Measurements from ENCODE around the gene EFNA5. TPM values are rescaled to one million over a fixed set of nuclear protein-coding genes. Genes with fewer than 3 reads are reported as not detected.

Gene EFNA5
- total RNA-seq, 5 donors from 2014 or later (not counting 1 experiment from before 2014, with no cell fraction given), result 0.06 to 2.6 (median 0.21) TPM; not detected in 1

GRCh38 chr5:107516452-107517184 is 154.1 kb downstream of the EFNA5 start:
- no CpG with 5 or more reads among the region's 3 CpGs for WGBS (ENCODE audit: insufficient coverage)
- ChIA-PET POLR2A (no interaction called here), CTCF (no interaction called here)
- no peaks in the 10 kb centered on the region for H3K36me3 Mint-ChIP-seq
- no peak for ATAC-seq (replicated peaks in 1 of 4)
- Histone ChIP-seq H3K4me1 (ENCODE audit: control insufficient read depth in 1 of 2, extremely low read depth in 1 of 2, insufficient read depth in 2 of 2, low read length in 2 of 2) (peaks cover 0 to 2% of the 10 kb centered on the region in 2 experiments), H3K27ac (ENCODE audit: low read length) (no peak overlapping the region), H3K9me3 (no peaks in the 10 kb centered on the region), H3K4me3 (ENCODE audit: control insufficient read depth in 1 of 2, extremely low read depth in 1 of 2, low read length in 1 of 2) (no peak overlapping the region), H3K27me3 (replicated peaks in 1 of 2; ENCODE audit: control insufficient read depth in 2 of 2, extremely low read depth in 1 of 2, insufficient read depth in 2 of 2, low read length in 1 of 2) (no peaks in the 10 kb centered on the region), H3K36me3 (ENCODE audit: control insufficient read depth in 2 of 2, extremely low read depth in 1 of 2, insufficient read depth in 1 of 2, low read length in 1 of 2) (no peaks in the 10 kb centered on the region)
- H3K27me3 Mint-ChIP-seq, result peaks cover 3 to 8% of the 10 kb centered on the region in 2 donors
- H3K9me3 Mint-ChIP-seq, result no peaks in the 10 kb centered on the region
- no peak overlapping the region for H3K27ac Mint-ChIP-seq
- no peak for DNase-seq
- no peaks in the 10 kb centered on the region for H3K4me1 Mint-ChIP-seq
- H3K4me3 Mint-ChIP-seq, result no peak overlapping the region

- POLR2A ChIA-PET, result no interaction called here
- CTCF ChIA-PET, result no interaction called here
These were observed 155.1 kb downstream of the EFNA5 start for GRCh38 chr5:107515521-107516080.

GRCh38 chr5:107514305-107514704 is 156.4 kb downstream of the EFNA5 start:
- no CpG with 5 or more reads among the region's 2 CpGs for WGBS (ENCODE audit: insufficient coverage)
- Histone ChIP-seq H3K9me3 (no peaks in the 10 kb centered on the region), H3K27me3 (replicated peaks in 1 of 2; ENCODE audit: control insufficient read depth in 2 of 2, extremely low read depth in 1 of 2, insufficient read depth in 2 of 2, low read length in 1 of 2) (no peaks in the 10 kb centered on the region), H3K36me3 (ENCODE audit: control insufficient read depth in 2 of 2, extremely low read depth in 1 of 2, insufficient read depth in 1 of 2, low read length in 1 of 2) (no peaks in the 10 kb centered on the region), H3K4me1 (ENCODE audit: control insufficient read depth in 1 of 2, extremely low read depth in 1 of 2, insufficient read depth in 2 of 2, low read length in 2 of 2) (no peaks in the 10 kb centered on the region), H3K27ac (ENCODE audit: low read length) (no peak overlapping the region), H3K4me3 (ENCODE audit: control insufficient read depth in 1 of 2, extremely low read depth in 1 of 2, low read length in 1 of 2) (no peak overlapping the region)
- no peaks in the 10 kb centered on the region for H3K9me3 Mint-ChIP-seq
- no peak for ATAC-seq (replicated peaks in 1 of 4)
- H3K4me3 Mint-ChIP-seq, result no peak overlapping the region
- H3K27ac Mint-ChIP-seq, result no peak overlapping the region
- CTCF ChIA-PET, result interaction anchor here in 1 of 2 donors (1.0 kb wide), 1 partner anchor 11 kb away, joined by 3 read pairs; no protein-coding TSS in a partner anchor
- POLR2A ChIA-PET, result no interaction called here
- H3K36me3 Mint-ChIP-seq, result no peaks in the 10 kb centered on the region
- peaks cover 3 to 8% of the 10 kb centered on the region in 2 donors for H3K27me3 Mint-ChIP-seq
- DNase-seq, result no peak
- no peaks in the 10 kb centered on the region for H3K4me1 Mint-ChIP-seq

More at GRCh38 chr5:107515521-107516080, 155.1 kb downstream of the EFNA5 start:
- WGBS (ENCODE audit: insufficient coverage), result 88% methylated on average over 6 of the region's 7 CpGs
- H3K36me3 Mint-ChIP-seq, result no peaks in the 10 kb centered on the region
- no peak overlapping the region for H3K27ac Mint-ChIP-seq
- no peak overlapping the region for H3K4me3 Mint-ChIP-seq
- H3K36me3 ChIP-seq (ENCODE audit: control insufficient read depth in 2 of 2, extremely low read depth in 1 of 2, insufficient read depth in 1 of 2, low read length in 1 of 2), result no peaks in the 10 kb centered on the region
- H3K4me3 ChIP-seq (ENCODE audit: control insufficient read depth in 1 of 2, extremely low read depth in 1 of 2, low read length in 1 of 2), result no peak overlapping the region
- H3K4me1 ChIP-seq (ENCODE audit: control insufficient read depth in 1 of 2, extremely low read depth in 1 of 2, insufficient read depth in 2 of 2, low read length in 2 of 2), result peaks cover 0 to 2% of the 10 kb centered on the region in 2 experiments
- no peaks in the 10 kb centered on the region for H3K27me3 ChIP-seq (replicated peaks in 1 of 2; ENCODE audit: control insufficient read depth in 2 of 2, extremely low read depth in 1 of 2, insufficient read depth in 2 of 2, low read length in 1 of 2)
- no peak overlapping the region for H3K27ac ChIP-seq (ENCODE audit: low read length)
- H3K9me3 ChIP-seq, result no peaks in the 10 kb centered on the region
- H3K9me3 Mint-ChIP-seq, result no peaks in the 10 kb centered on the region
- H3K4me1 Mint-ChIP-seq, result no peaks in the 10 kb centered on the region
- ATAC-seq (replicated peaks in 1 of 4), result no peak
- H3K27me3 Mint-ChIP-seq, result peaks cover 3 to 8% of the 10 kb centered on the region in 2 donors
- no peak for DNase-seq

GRCh38 chr5:107513337-107514085 is 157.2 kb downstream of the EFNA5 start:
- H3K4me1 Mint-ChIP-seq, result no peaks in the 10 kb centered on the region
- CTCF ChIA-PET, result interaction anchor here in 1 of 2 donors (1.0 kb wide), 1 partner anchor 11 kb away, joined by 3 read pairs; no protein-coding TSS in a partner anchor

GRCh38 chr5:107512029-107512428 is 158.7 kb downstream of the EFNA5 start:
- Mint-ChIP-seq H3K27me3 (peaks cover 3 to 8% of the 10 kb centered on the region in 2 donors), H3K4me1 (no peaks in the 10 kb centered on the region), H3K36me3 (no peaks in the 10 kb centered on the region), H3K4me3 (no peak overlapping the region), H3K27ac (no peak overlapping the region), H3K9me3 (no peaks in the 10 kb centered on the region)
- Histone ChIP-seq H3K36me3 (ENCODE audit: control insufficient read depth in 2 of 2, extremely low read depth in 1 of 2, insufficient read depth in 1 of 2, low read length in 1 of 2) (no peaks in the 10 kb centered on the region), H3K4me1 (ENCODE audit: control insufficient read depth in 1 of 2, extremely low read depth in 1 of 2, insufficient read depth in 2 of 2, low read length in 2 of 2) (no peaks in the 10 kb centered on the region), H3K27ac (ENCODE audit: low read length) (no peak overlapping the region), H3K27me3 (replicated peaks in 1 of 2; ENCODE audit: control insufficient read depth in 2 of 2, extremely low read depth in 1 of 2, insufficient read depth in 2 of 2, low read length in 1 of 2) (no peaks in the 10 kb centered on the region), H3K9me3 (no peaks in the 10 kb centered on the region), H3K4me3 (ENCODE audit: control insufficient read depth in 1 of 2, extremely low read depth in 1 of 2, low read length in 1 of 2) (no peak overlapping the region)
- ATAC-seq (replicated peaks in 1 of 4), result no peak
- 80% methylated on average over 1 of the region's 3 CpGs for WGBS (ENCODE audit: insufficient coverage)
- ChIA-PET POLR2A (no interaction called here), CTCF (no interaction called here)
- no peak for DNase-seq

More at GRCh38 chr5:107513337-107514085, 157.2 kb downstream of the EFNA5 start:
- H3K27me3 Mint-ChIP-seq, result peaks cover 3 to 8% of the 10 kb centered on the region in 2 donors
- Histone ChIP-seq H3K36me3 (ENCODE audit: control insufficient read depth in 2 of 2, extremely low read depth in 1 of 2, insufficient read depth in 1 of 2, low read length in 1 of 2) (no peaks in the 10 kb centered on the region), H3K4me3 (ENCODE audit: control insufficient read depth in 1 of 2, extremely low read depth in 1 of 2, low read length in 1 of 2) (no peak overlapping the region), H3K4me1 (ENCODE audit: control insufficient read depth in 1 of 2, extremely low read depth in 1 of 2, insufficient read depth in 2 of 2, low read length in 2 of 2) (no peaks in the 10 kb centered on the region), H3K27me3 (replicated peaks in 1 of 2; ENCODE audit: control insufficient read depth in 2 of 2, extremely low read depth in 1 of 2, insufficient read depth in 2 of 2, low read length in 1 of 2) (no peaks in the 10 kb centered on the region), H3K9me3 (no peaks in the 10 kb centered on the region), H3K27ac (ENCODE audit: low read length) (no peak overlapping the region)
- no peaks in the 10 kb centered on the region for H3K9me3 Mint-ChIP-seq
- DNase-seq, result no peak
- no peak overlapping the region for H3K27ac Mint-ChIP-seq
- no peaks in the 10 kb centered on the region for H3K36me3 Mint-ChIP-seq
- POLR2A ChIA-PET, result no interaction called here
- no peak for ATAC-seq (replicated peaks in 1 of 4)
- no peak overlapping the region for H3K4me3 Mint-ChIP-seq
- 91% methylated on average over 2 of the region's 10 CpGs for WGBS (ENCODE audit: insufficient coverage)

GRCh38 chr5:107510125-107510524 is 160.6 kb downstream of the EFNA5 start:
- Histone ChIP-seq H3K36me3 (ENCODE audit: control insufficient read depth in 2 of 2, extremely low read depth in 1 of 2, insufficient read depth in 1 of 2, low read length in 1 of 2) (no peaks in the 10 kb centered on the region), H3K9me3 (no peaks in the 10 kb centered on the region), H3K27ac (ENCODE audit: low read length) (no peak overlapping the region), H3K27me3 (replicated peaks in 1 of 2; ENCODE audit: control insufficient read depth in 2 of 2, extremely low read depth in 1 of 2, insufficient read depth in 2 of 2, low read length in 1 of 2) (no peaks in the 10 kb centered on the region), H3K4me1 (ENCODE audit: control insufficient read depth in 1 of 2, extremely low read depth in 1 of 2, insufficient read depth in 2 of 2, low read length in 2 of 2) (no peaks in the 10 kb centered on the region), H3K4me3 (ENCODE audit: control insufficient read depth in 1 of 2, extremely low read depth in 1 of 2, low read length in 1 of 2) (no peak overlapping the region)
- no peak for ATAC-seq (replicated peaks in 1 of 4)
- no peak overlapping the region for H3K27ac Mint-ChIP-seq
- H3K36me3 Mint-ChIP-seq, result no peaks in the 10 kb centered on the region
- H3K9me3 Mint-ChIP-seq, result no peaks in the 10 kb centered on the region
- ChIA-PET CTCF (interaction anchor here in 1 of 2 donors (0.6 kb wide), 1 partner anchor 116 kb away, joined by 3 read pairs; no protein-coding TSS in a partner anchor), POLR2A (no interaction called here)
- 92% methylated on average over 2 of the region's 3 CpGs for whole genome bisulfite sequencing (ENCODE audit: insufficient coverage)
- H3K27me3 Mint-ChIP-seq, result peaks cover 3 to 8% of the 10 kb centered on the region in 2 donors
- no peak for DNase-seq
- H3K4me3 Mint-ChIP-seq, result no peak overlapping the region
- no peaks in the 10 kb centered on the region for H3K4me1 Mint-ChIP-seq
